22Rv1 (cell line): ENCODE measurements around the gene SORT1.

Source experiments
- H3K27ac ChIP-seq: fragments of 450-650 bp; 2 replicates; pipeline ENCODE4 v1.5.1; 2017
- CTCF ChIP-seq: fragments of 450-650 bp; IDR thresholded peaks from 2 replicates; pipeline ENCODE4 v1.5.1; 2017; ENCODE audit warnings: mild to moderate bottlenecking
- ZFX ChIP-seq: fragments of 450-650 bp; IDR thresholded peaks from 2 replicates; pipeline ENCODE4 v1.6.1; 2017; ENCODE audit warnings: antibody characterized with exemption, borderline replicate concordance

Gene SORT1

GRCh38 chr1:109351457-109351856, 46.3 kb downstream of the SORT1 start:
- no peak overlapping the region for H3K27ac ChIP-seq
- TF ChIP-seq ZFX, result no peak
- no peak for TF ChIP-seq CTCF

- TF ChIP-seq ZFX (no peak), CTCF (no peak)
- no peak overlapping the region for H3K27ac ChIP-seq
These were observed 47.1 kb downstream of the SORT1 start for GRCh38 chr1:109350655-109351054.

GRCh38 chr1:109350182-109350581, 47.5 kb downstream of the SORT1 start:
- no peak overlapping the region for H3K27ac ChIP-seq
- TF ChIP-seq CTCF (no peak), ZFX (no peak)

GRCh38 chr1:109347511-109347910, 50.2 kb downstream of the SORT1 start:
- TF ChIP-seq ZFX (no peak), CTCF (no peak)
- no peak overlapping the region for H3K27ac ChIP-seq

GRCh38 chr1:109341944-109342930, 55.5 kb downstream of the SORT1 start:
- TF ChIP-seq CTCF, result no peak
- TF ChIP-seq ZFX, result no peak
- no peak overlapping the region for H3K27ac ChIP-seq

- TF ChIP-seq ZFX (no peak), CTCF (no peak)
- no peak overlapping the region for H3K27ac ChIP-seq
These were observed 59.1 kb downstream of the SORT1 start for GRCh38 chr1:109338608-109339007.

GRCh38 chr1:109338091-109338490, 59.6 kb downstream of the SORT1 start:
- TF ChIP-seq ZFX, result no peak
- TF ChIP-seq CTCF, result no peak
- no peak overlapping the region for H3K27ac ChIP-seq
